Measurements from ENCODE around the gene KIAA0930.

GRCh38 chr22:45171830-45172229 lies 68.9 kb downstream of the KIAA0930 start:
- TF ChIP-seq CTCF (IDR thresholded peaks at IDR 0.05; ENCODE audit: insufficient read depth, low read length, poor library complexity, severe bottlenecking) (no peak), EZH2phosphoT487 (conservative IDR thresholded peaks at IDR 0.05; ENCODE audit: low read length) (no peak)
